Coronary artery (tissue), 2 donors: ENCODE measurements around the gene C19orf33.

ENCODE experiments used
- DNase-seq: peaks from one replicate; pipeline ENCODE4 v3.0.0-alpha.2; 2017; ENCODE audit warnings: low spot score
- H3K27ac ChIP-seq, 2 donors: fragments of 200-600 bp; sonication (generic); one replicate each; pipeline ENCODE4 v1.5.1; 2016 to 2019
- H3K4me3 ChIP-seq: fragments of 200-600 bp; sonication (generic); 2 replicates; pipeline ENCODE4 v1.5.1; 2016; ENCODE audit warnings: mild to moderate bottlenecking, moderate library complexity
- TF ChIP-seq, protein P1 (sequence below): fragments of 200-600 bp; sonication (generic); IDR thresholded peaks from one replicate; pipeline ENCODE4 v1.5.1; 2019; ENCODE audit warnings: antibody characterized with exemption

The C19orf33 gene

DNA sequence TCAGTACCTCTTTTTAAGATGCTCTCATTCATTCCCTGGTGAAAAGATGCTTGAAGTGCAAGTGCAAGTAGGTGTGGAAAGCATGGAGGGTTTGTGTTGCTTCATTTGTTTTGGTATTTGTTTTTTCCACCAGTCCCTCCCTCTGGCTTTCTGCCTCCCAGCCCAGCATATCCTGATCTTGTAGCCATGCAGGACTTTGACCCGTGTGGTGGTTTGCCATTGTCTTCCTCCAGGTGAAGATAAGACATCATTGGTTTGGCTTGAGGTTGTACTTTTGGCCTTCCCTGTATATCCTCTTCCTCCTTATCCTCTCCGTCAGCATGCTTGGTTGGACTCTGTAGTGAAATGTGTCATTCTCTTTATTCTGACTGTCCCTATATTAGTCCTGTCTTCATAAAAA, 30.6 kb upstream of the C19orf33 start:
- Histone ChIP-seq H3K4me3 (no peak overlapping the region), H3K27ac (peak overlapping the region in 1 of 2 donors; percentile 9)
- no peak for DNase-seq
- TF ChIP-seq, protein P1, sequence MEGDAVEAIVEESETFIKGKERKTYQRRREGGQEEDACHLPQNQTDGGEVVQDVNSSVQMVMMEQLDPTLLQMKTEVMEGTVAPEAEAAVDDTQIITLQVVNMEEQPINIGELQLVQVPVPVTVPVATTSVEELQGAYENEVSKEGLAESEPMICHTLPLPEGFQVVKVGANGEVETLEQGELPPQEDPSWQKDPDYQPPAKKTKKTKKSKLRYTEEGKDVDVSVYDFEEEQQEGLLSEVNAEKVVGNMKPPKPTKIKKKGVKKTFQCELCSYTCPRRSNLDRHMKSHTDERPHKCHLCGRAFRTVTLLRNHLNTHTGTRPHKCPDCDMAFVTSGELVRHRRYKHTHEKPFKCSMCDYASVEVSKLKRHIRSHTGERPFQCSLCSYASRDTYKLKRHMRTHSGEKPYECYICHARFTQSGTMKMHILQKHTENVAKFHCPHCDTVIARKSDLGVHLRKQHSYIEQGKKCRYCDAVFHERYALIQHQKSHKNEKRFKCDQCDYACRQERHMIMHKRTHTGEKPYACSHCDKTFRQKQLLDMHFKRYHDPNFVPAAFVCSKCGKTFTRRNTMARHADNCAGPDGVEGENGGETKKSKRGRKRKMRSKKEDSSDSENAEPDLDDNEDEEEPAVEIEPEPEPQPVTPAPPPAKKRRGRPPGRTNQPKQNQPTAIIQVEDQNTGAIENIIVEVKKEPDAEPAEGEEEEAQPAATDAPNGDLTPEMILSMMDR: no peak

GRCh38 chr19:38274739-38275138, 29.3 kb upstream of the C19orf33 start:
- peak overlapping the region in 1 of 2 donors; percentile 56 for H3K27ac ChIP-seq
- TF ChIP-seq, protein P1: no peak
- DNase-seq: no peak
- H3K4me3 ChIP-seq: no peak overlapping the region

- TF ChIP-seq, protein P1: no peak
- Histone ChIP-seq H3K27ac (peak overlapping the region; percentile 83 to 94), H3K4me3 (peak overlapping the region; percentile 50)
- no peak for DNase-seq
These were observed 27.0 kb upstream of the C19orf33 start for GRCh38 chr19:38276942-38277517.

- TF ChIP-seq, protein P1: no peak
- Histone ChIP-seq H3K27ac (peak overlapping the region; percentile 83 to 94), H3K4me3 (peak overlapping the region; percentile 50)
- DNase-seq: no peak
These were observed 26.5 kb upstream of the C19orf33 start for GRCh38 chr19:38277549-38277948.

DNA sequence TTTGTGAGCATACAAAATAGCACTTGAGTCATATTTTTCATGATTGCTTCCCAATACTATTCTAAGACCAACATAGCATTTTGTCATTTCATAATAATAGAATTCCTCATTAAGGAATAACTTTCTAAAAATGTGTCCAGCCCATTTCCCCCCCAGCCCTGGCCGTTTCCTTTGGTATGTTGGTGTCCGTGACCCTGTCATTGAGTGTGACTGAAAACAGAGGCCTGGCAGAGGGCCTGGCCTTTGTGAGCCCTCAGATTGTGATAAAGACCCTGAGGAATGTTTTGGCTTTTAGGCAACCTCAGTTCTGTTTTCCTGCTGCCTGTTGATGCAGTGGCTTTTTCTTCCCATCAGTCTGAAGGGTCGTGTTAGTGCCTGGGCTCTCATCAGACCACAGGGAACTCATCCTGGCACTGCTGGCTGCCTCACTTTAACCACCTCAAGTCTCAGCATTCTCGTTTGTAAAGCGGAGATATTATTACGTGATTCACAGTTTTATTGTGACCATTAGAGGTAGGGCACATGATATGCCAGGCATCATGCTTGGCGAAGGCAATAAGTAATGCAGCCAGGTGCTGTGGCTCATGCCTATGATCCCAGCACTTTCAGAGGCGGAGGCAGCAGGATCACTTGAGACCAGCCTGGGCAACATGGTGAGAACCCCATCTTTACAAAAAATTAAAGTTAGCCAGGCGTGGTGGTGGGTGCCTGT, 25.9 kb upstream of the C19orf33 start:
- TF ChIP-seq, protein P1: no peak
- H3K4me3 ChIP-seq: peak overlapping the region; percentile 50
- peak; percentile 88 for DNase-seq
- peak overlapping the region; percentile 83 to 94 for H3K27ac ChIP-seq

DNA sequence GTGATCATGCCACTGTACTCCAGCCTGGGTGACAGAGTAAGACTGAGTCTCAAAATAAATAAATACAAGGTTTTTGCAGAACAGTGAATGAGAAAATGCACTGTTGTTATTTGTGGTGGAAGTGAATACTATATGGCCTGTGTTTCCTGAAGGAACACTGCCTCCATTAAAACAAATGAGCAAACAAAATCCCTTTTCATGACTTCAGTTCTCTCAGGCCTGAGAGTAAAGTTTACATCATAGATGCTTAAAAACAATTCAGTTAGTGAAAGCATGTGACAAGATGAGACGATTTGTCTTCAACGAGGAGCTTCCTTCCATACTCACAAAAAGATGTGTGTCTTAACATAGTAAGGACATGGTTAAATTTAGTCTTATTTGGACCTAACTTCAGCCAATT, 25.3 kb upstream of the C19orf33 start:
- TF ChIP-seq, protein P1: no peak
- H3K4me3 ChIP-seq: peak overlapping the region; percentile 50
- DNase-seq: no peak
- peak overlapping the region; percentile 83 to 94 for H3K27ac ChIP-seq
